ENCODE measurements around the gene PTPRO. TPM values are rescaled to one million over a fixed set of nuclear protein-coding genes. Genes with fewer than 3 reads are reported as not detected.

Gene PTPRO
- polyA plus RNA-seq, 1 experiment: 0.23 TPM

- no peak for DNase-seq (ENCODE audit: low read depth)
- ChIA-PET POLR2A (no interaction called here), CTCF (no interaction called here)
- Histone ChIP-seq H3K27me3 (ENCODE audit: control insufficient read depth, insufficient read depth, low read length) (no peaks in the 10 kb centered on the region), H3K4me3 (ENCODE audit: low read depth, low read length) (no peak overlapping the region), H3K36me3 (ENCODE audit: control insufficient read depth, insufficient read depth, low read length) (no peaks in the 10 kb centered on the region)
- no peak for TF ChIP-seq CTCF (IDR thresholded peaks at IDR 0.05; ENCODE audit: insufficient read depth, low read depth, low read length)
Measured at GRCh38 chr12:15468911-15469310, 146.6 kb downstream of the PTPRO start.

GRCh38 chr12:15469356-15469755 lies 147.0 kb downstream of the PTPRO start:
- no peak for TF ChIP-seq CTCF (IDR thresholded peaks at IDR 0.05; ENCODE audit: insufficient read depth, low read depth, low read length)
- Histone ChIP-seq H3K4me3 (ENCODE audit: low read depth, low read length) (no peak overlapping the region), H3K27me3 (ENCODE audit: control insufficient read depth, insufficient read depth, low read length) (no peaks in the 10 kb centered on the region), H3K36me3 (ENCODE audit: control insufficient read depth, insufficient read depth, low read length) (no peaks in the 10 kb centered on the region)
- CTCF ChIA-PET: no interaction called here
- no peak for DNase-seq (ENCODE audit: low read depth)
- POLR2A ChIA-PET: no interaction called here

GRCh38 chr12:15472036-15472435 lies 149.7 kb downstream of the PTPRO start:
- Histone ChIP-seq H3K4me3 (ENCODE audit: low read depth, low read length) (no peak overlapping the region), H3K27me3 (ENCODE audit: control insufficient read depth, insufficient read depth, low read length) (no peaks in the 10 kb centered on the region), H3K36me3 (ENCODE audit: control insufficient read depth, insufficient read depth, low read length) (no peaks in the 10 kb centered on the region)
- POLR2A ChIA-PET: no interaction called here
- CTCF ChIA-PET: no interaction called here
- TF ChIP-seq CTCF (IDR thresholded peaks at IDR 0.05; ENCODE audit: insufficient read depth, low read depth, low read length): no peak
- DNase-seq (ENCODE audit: low read depth): no peak

DNA sequence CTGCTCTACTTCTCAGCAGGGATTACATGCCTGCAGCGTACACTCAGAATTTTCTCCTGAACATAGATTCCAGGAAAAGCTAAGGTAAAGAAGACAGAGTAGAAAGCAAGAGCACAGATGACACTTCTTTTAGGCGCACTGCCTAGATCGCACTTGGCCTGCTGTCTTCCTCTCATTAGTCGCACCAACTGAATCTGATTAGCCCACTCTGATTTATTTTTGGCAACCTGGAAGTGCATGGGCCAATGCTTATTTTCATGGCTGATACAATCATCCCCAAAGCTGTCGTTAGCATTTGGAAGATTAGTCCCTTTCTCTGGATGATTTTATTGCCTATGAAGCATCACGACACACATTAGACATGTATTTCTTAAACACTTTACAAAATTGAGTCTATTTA lies 152.5 kb downstream of the PTPRO start:
- DNase-seq (ENCODE audit: low read depth): no peak
- no peak overlapping the region for H3K4me3 ChIP-seq (ENCODE audit: low read depth, low read length)
- no peak for TF ChIP-seq CTCF (IDR thresholded peaks at IDR 0.05; ENCODE audit: insufficient read depth, low read depth, low read length)
- CTCF ChIA-PET: no interaction called here
- no peaks in the 10 kb centered on the region for H3K27me3 ChIP-seq (ENCODE audit: control insufficient read depth, insufficient read depth, low read length)
- POLR2A ChIA-PET: no interaction called here
- no peaks in the 10 kb centered on the region for H3K36me3 ChIP-seq (ENCODE audit: control insufficient read depth, insufficient read depth, low read length)

DNA sequence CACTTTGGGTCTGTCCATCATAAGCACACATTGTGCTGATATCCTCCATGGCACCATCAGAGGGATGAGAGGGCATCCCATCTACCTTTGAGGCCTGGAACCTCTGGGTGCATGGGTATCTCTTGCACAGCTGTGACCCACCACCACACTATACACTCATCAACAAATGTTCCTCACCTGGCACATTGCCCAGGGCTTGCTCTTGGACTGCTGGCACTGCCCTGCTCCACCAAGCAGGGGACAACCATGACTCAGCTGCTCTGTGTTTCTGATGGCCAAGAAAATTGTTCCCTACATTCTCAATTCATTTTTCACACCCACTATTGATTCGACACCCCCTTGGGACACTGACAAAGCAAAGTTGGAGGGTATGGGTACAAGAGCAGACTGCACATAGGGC lies 155.5 kb downstream of the PTPRO start:
- DNase-seq (ENCODE audit: low read depth): no peak
- POLR2A ChIA-PET: no interaction called here

More for the DNA sequence above, 155.5 kb downstream of the PTPRO start:
- Histone ChIP-seq H3K36me3 (ENCODE audit: control insufficient read depth, insufficient read depth, low read length) (no peaks in the 10 kb centered on the region), H3K27me3 (ENCODE audit: control insufficient read depth, insufficient read depth, low read length) (no peaks in the 10 kb centered on the region), H3K4me3 (ENCODE audit: low read depth, low read length) (no peak overlapping the region)
- no peak for TF ChIP-seq CTCF (IDR thresholded peaks at IDR 0.05; ENCODE audit: insufficient read depth, low read depth, low read length)
- CTCF ChIA-PET: no interaction called here
